Activated T-cell treated with anti-CD3 and anti-CD28 coated beads, Interleukin-2, amount 50 U/mL, for 72 hours (primary cell): ENCODE data around the gene HSPB7. TPM values are rescaled to one million over a fixed set of nuclear protein-coding genes. Genes with fewer than 3 reads are reported as not detected.
"Not testable (repeated sequence)": the region's sequence is repeated elsewhere in the genome, so short reads cannot be mapped to it uniquely, and the experiment has no call there.

Experiments
- ATAC-seq, 2 donors: fragments of 150-1000 bp; cut with Tn5 transposase; replicated peaks in 1 of 2; 2 replicates each; pipeline ENCODE4 v1.10.0; 2021; ENCODE audit warnings: moderate library complexity in 2 of 2, mild to moderate bottlenecking in 1 of 2
- DNase-seq, 2 donors: peaks; one replicate each; pipeline ENCODE4 v3.0.0; 2021 to 2022; ENCODE audit warnings: mixed read lengths in 1 of 2
- H3K27ac Mint-ChIP-seq: one replicate; pipeline ENCODE4 v1.8.0; 2022; ENCODE audit warnings: mild to moderate bottlenecking, moderate library complexity, mixed read lengths
- H3K27me3 Mint-ChIP-seq: one replicate; pipeline ENCODE4 v1.8.0; 2022; ENCODE audit warnings: low read depth, mixed read lengths
- H3K36me3 Mint-ChIP-seq, 2 donors: one replicate each; pipeline ENCODE4 v1.8.0; 2022; ENCODE audit warnings: mixed read lengths in 2 of 2, mild to moderate bottlenecking in 1 of 2; ENCODE audit not compliant: insufficient read depth in 2 of 2
- H3K4me1 Mint-ChIP-seq: one replicate; pipeline ENCODE4 v1.8.0; 2022; ENCODE audit warnings: low read depth, mixed read lengths
- H3K4me3 Mint-ChIP-seq, 2 donors: one replicate each; pipeline ENCODE4 v1.8.0; 2022; ENCODE audit warnings: mild to moderate bottlenecking in 2 of 2, mixed read lengths in 2 of 2, moderate library complexity in 2 of 2
- H3K9me3 Mint-ChIP-seq, 2 donors: one replicate each; pipeline ENCODE4 v1.8.0; 2022; ENCODE audit warnings: mixed read lengths in 2 of 2
- total RNA-seq, 2 donors: library from RNA; stranded (reverse); gene quantifications; one replicate each; pipeline ENCODE4 v1.2.3, GENCODE V29; 2022

The HSPB7 gene
- total RNA-seq, 2 donors from 2014 or later: not detected

GRCh38 chr1:15988856-15989736 lies 28.7 kb downstream of the HSPB7 start:
- no peak for DNase-seq
- no peak overlapping the region for H3K4me3 Mint-ChIP-seq
- no peaks in the 10 kb centered on the region for H3K9me3 Mint-ChIP-seq
- no peak for ATAC-seq
- H3K36me3 Mint-ChIP-seq: no peaks in the 10 kb centered on the region
- H3K27ac Mint-ChIP-seq: no peak overlapping the region
- no peaks in the 10 kb centered on the region for H3K27me3 Mint-ChIP-seq
- H3K4me1 Mint-ChIP-seq: peaks cover 25% of the 10 kb centered on the region

GRCh38 chr1:15985611-15986297 lies 32.1 kb downstream of the HSPB7 start:
- peaks cover 1% of the 10 kb centered on the region in 2 donors for H3K36me3 Mint-ChIP-seq
- ATAC-seq: no peak
- H3K9me3 Mint-ChIP-seq: peaks cover 0 to 1% of the 10 kb centered on the region in 2 donors
- no peak overlapping the region for H3K27ac Mint-ChIP-seq
- DNase-seq: no peak
- no peaks in the 10 kb centered on the region for H3K27me3 Mint-ChIP-seq
- peaks cover 34% of the 10 kb centered on the region for H3K4me1 Mint-ChIP-seq
- H3K4me3 Mint-ChIP-seq: no peak overlapping the region

DNA sequence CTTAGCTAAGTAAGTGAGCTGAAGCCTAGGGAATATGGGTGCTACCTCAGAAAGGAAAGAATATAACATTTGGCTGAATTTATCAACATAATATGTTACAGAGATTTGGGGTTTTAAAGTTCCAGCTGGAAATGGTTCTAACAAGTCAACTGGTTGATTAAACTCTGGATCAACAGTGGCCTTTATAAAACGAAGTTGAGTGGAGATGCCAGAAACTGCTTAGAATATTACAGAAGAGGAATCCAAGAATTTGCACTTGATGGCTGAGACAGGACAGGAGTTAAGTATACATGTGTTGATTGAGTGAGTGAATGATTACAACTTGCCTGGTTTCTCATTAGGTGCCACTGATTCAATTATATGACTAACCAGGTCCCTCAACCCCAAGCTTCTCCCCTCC lies 34.6 kb downstream of the HSPB7 start:
- Mint-ChIP-seq H3K27ac (no peak overlapping the region), H3K4me1 (peaks cover 39% of the 10 kb centered on the region), H3K27me3 (no peaks in the 10 kb centered on the region), H3K36me3 (peaks cover 1% of the 10 kb centered on the region in 2 donors), H3K4me3 (no peak overlapping the region), H3K9me3 (peaks cover 0 to 1% of the 10 kb centered on the region in 2 donors)
- no peak for DNase-seq
- no peak for ATAC-seq

DNA sequence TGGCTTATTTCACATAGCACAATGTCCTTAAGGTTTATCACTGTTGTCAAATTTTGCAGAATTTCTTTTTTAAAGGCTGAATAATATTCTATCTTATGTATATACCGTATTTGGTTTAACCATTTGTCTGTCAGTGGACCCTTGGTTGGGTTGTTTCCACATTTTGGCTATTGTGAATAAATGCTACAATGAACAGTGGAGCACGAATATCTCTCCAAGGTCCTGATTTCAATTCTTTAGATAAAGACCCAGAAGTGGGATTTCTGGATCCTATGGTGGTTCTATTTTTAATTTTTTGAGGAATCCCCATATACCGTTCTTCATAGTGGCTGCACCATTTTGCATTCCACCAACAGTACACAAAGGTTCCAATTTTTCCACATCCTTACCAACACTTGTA lies 36.2 kb downstream of the HSPB7 start:
- Mint-ChIP-seq H3K9me3 (peaks cover 0 to 1% of the 10 kb centered on the region in 2 donors), H3K4me3 (no peak overlapping the region), H3K4me1 (peaks cover 40% of the 10 kb centered on the region), H3K36me3 (peaks cover 1% of the 10 kb centered on the region in 2 donors), H3K27ac (no peak overlapping the region), H3K27me3 (no peaks in the 10 kb centered on the region)
- DNase-seq: no peak
- no peak for ATAC-seq

DNA sequence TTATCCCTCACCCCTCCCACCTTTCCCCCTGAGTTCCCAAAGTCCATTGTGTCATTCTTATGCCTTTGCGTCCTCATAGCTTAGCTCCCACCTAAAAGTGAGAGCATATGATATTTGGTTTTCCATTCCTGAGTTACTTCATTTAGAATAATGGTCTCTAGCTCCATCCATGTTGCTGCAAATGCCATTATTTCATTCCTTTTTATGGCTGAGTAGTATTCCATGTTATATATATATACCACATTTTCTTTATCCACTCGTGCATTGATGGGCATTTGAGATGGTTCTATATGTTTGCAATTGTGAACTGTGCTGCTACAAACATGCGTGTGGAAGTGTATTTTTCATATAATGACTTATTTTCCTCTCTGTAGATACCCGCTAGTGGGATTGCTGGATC lies 39.9 kb downstream of the HSPB7 start:
- not testable (repeated sequence) for H3K27ac Mint-ChIP-seq, H3K36me3 Mint-ChIP-seq, DNase-seq, ATAC-seq, H3K4me3 Mint-ChIP-seq, H3K9me3 Mint-ChIP-seq, H3K27me3 Mint-ChIP-seq
- peaks cover 37% of the 10 kb centered on the region for H3K4me1 Mint-ChIP-seq

DNA sequence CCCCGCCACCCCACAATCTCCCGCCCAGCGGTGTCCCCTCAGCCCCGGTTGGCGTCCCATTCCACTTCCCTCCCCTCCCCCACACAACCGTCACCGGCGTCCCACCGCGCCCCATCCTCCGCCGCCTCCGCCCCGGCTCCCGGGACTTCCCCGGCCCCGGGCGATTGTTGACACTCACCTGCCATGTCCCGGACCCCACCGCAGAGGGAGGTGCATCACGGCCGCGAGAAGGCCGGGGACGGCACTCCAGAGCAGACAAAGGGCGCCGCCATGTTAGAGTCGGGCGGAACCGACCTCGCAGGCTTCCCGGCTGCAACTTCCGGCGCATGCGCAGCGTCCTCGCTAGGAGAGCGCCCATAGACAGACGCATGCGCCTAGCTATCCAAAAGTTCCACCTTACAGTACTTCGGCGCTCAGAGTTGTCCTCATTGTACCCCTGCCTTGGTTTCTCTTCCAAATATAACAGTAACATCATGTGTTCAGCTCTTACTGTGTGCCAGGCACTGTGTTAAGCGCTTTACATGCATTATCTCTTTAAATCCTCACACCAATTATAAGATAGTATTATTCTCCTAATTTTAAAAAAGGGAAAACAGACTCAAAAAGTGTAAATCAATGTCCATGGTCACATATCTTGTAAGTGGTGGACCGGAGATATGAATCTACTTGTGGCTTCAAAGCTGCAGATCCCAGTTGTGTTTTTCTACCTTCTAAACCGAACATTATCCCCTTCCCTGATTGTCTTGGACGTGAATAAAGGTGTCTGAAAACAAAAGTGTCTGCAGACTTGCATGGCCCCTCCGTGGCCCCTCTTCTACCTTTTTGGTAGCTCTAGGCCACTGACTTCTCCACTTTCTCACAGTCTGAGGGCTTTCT lies 41.8 kb downstream of the HSPB7 start, which contains the start of gene ZBTB17:
TSS of gene ZBTB17 (minus strand) at position 297 of the 876 bp plus-strand sequence. CDS start 27,606 bp downstream, outside the sequence.
- peaks cover 45% of the 10 kb centered on the region for H3K4me1 Mint-ChIP-seq
- H3K27me3 Mint-ChIP-seq: no peaks in the 10 kb centered on the region
- H3K36me3 Mint-ChIP-seq: peaks cover 12 to 13% of the 10 kb centered on the region in 2 donors
- H3K4me3 Mint-ChIP-seq: peak within 1 kb of the TSS; percentile 93
- DNase-seq (peak; percentile 96), ATAC-seq (peak; percentile 87 to 88)
- H3K9me3 Mint-ChIP-seq: peaks cover 0 to 1% of the 10 kb centered on the region in 2 donors
- H3K27ac Mint-ChIP-seq: peak within 1 kb of the TSS; percentile 96

DNA sequence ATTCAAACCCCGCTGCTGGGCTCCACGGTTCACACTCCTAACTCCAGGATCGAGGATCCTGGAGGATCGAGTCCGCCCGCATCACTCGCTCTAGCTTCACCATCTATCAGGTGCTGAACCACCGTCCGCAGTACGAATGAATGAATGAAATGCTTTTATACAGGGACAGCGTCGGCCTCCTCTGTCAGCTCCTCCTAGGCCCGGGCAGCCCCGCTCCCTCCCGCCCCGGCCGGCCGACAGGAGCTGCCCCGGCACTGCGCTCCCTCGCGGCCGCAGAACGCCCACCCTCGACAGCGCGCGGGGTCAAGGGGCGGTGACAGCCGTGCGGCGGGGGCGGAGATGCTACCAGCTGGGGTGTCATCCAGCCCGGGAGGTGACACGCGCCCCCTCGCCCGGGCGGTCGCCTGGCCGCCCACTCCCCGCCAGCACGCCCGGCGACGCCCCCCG lies 42.5 kb downstream of the HSPB7 start:
- Mint-ChIP-seq H3K4me3 (peak overlapping the region; percentile 93), H3K4me1 (peaks cover 45% of the 10 kb centered on the region), H3K27ac (peak overlapping the region; percentile 96), H3K27me3 (no peaks in the 10 kb centered on the region), H3K9me3 (no peaks in the 10 kb centered on the region), H3K36me3 (peaks cover 11 to 12% of the 10 kb centered on the region in 2 donors)
- ATAC-seq (peak; percentile 79 to 81), DNase-seq (peak; percentile 87 to 88)

GRCh38 chr1:15974855-15975254 lies 43.0 kb downstream of the HSPB7 start:
- peak; percentile 33 to 36 for DNase-seq
- Mint-ChIP-seq H3K4me1 (peaks cover 45% of the 10 kb centered on the region), H3K27ac (peak overlapping the region; percentile 93), H3K27me3 (no peaks in the 10 kb centered on the region), H3K36me3 (peaks cover 14 to 15% of the 10 kb centered on the region in 2 donors), H3K4me3 (peak overlapping the region; percentile 93), H3K9me3 (no peaks in the 10 kb centered on the region)
- peak; percentile 24 to 34 for ATAC-seq

DNA sequence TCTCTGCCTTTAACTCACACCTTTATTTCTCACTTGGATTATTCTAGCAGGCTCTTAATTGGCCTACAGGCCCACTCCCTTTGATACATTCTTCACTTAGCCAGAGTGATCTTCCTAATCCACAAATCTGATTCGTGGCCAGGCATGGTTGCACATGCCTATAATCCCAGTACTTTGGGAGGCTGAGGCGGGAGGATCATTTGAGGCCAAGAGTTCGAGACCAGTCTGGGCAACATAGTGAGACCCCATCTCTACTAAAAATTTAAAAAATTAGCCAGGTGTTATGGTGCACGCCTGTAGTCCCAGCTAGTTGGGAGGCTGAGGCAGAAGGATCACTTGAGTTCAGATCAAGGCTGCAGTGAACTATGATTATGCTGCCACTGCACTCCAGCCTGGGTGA lies 44.1 kb downstream of the HSPB7 start:
- no peak for ATAC-seq
- Mint-ChIP-seq H3K9me3 (no peaks in the 10 kb centered on the region), H3K27me3 (no peaks in the 10 kb centered on the region), H3K36me3 (peaks cover 17 to 23% of the 10 kb centered on the region in 2 donors), H3K27ac (no peak overlapping the region), H3K4me3 (peak overlapping the region; percentile 1 to 2), H3K4me1 (peaks cover 40% of the 10 kb centered on the region)
- no peak for DNase-seq

GRCh38 chr1:15972409-15972808 lies 45.4 kb downstream of the HSPB7 start:
- no peak overlapping the region for H3K27ac Mint-ChIP-seq
- H3K4me3 Mint-ChIP-seq: no peak overlapping the region
- ATAC-seq: no peak
- peaks cover 22 to 28% of the 10 kb centered on the region in 2 donors for H3K36me3 Mint-ChIP-seq
- peaks cover 52% of the 10 kb centered on the region for H3K4me1 Mint-ChIP-seq
- DNase-seq: no peak
- no peaks in the 10 kb centered on the region for H3K9me3 Mint-ChIP-seq
- no peaks in the 10 kb centered on the region for H3K27me3 Mint-ChIP-seq

- no peak for DNase-seq
- H3K4me1 Mint-ChIP-seq: peaks cover 56% of the 10 kb centered on the region
- no peak overlapping the region for H3K27ac Mint-ChIP-seq
- no peak overlapping the region for H3K4me3 Mint-ChIP-seq
- peaks cover 22 to 32% of the 10 kb centered on the region in 2 donors for H3K36me3 Mint-ChIP-seq
- H3K27me3 Mint-ChIP-seq: no peaks in the 10 kb centered on the region
- no peak for ATAC-seq
- H3K9me3 Mint-ChIP-seq: no peaks in the 10 kb centered on the region
Measured at GRCh38 chr1:15970911-15971310, 46.9 kb downstream of the HSPB7 start.

DNA sequence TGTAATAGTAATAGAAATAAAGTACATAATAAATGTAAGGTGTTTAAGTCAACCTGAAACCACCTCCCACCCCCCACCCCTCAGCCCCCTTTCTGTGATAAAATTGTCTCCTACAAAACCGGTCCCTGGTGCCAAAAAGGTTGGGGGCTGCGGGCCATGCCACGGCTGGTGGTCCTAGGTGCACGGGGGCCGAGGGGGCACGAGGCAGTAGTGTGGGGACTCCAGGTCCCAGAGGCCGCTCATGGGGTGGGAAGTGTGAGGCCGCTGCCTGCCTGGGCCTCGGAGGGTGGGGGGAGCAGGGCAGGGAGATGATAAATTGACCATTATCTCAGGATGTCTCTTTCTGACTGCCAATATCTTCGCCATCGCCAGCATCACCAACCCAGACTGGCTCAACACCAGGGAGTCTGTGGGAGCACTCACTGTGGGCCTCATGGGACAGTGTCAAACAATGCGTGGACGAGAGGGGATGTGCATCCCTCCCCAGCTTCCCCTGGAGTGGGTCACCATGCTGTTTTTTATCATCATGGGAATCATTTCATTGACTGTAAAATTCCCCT lies 48.4 kb downstream of the HSPB7 start:
- H3K4me3 Mint-ChIP-seq: no peak overlapping the region
- H3K27ac Mint-ChIP-seq: no peak overlapping the region
- DNase-seq (no peak), ATAC-seq (no peak)
- no peaks in the 10 kb centered on the region for H3K9me3 Mint-ChIP-seq
- H3K36me3 Mint-ChIP-seq: peaks cover 19 to 30% of the 10 kb centered on the region in 2 donors
- no peaks in the 10 kb centered on the region for H3K27me3 Mint-ChIP-seq
- peaks cover 62% of the 10 kb centered on the region for H3K4me1 Mint-ChIP-seq
